Liver (tissue), 9 donors: Measurements from ENCODE around the gene UNC79. TPM values are rescaled to one million over a fixed set of nuclear protein-coding genes. Genes with fewer than 3 reads are reported as not detected.

Experiments
- DNase-seq: peaks from one replicate; pipeline ENCODE4 v3.0.0-alpha.2; 2017; ENCODE audit warnings: low spot score
- H3K27ac ChIP-seq, 2 donors: one replicate each; pipeline ENCODE4 v1.7.0; 2013; ENCODE audit warnings: inconsistent platforms in 2 of 2, low read length in 2 of 2, control low read depth in 1 of 2, low read depth in 1 of 2, mild to moderate bottlenecking in 1 of 2
- H3K27me3 ChIP-seq, 4 donors: one replicate each; pipeline versions ENCODE4 v1.6.1 to v1.7.0; 2013; ENCODE audit warnings: low read length in 3 of 4, inconsistent platforms in 1 of 4, mild to moderate bottlenecking in 1 of 4, moderate library complexity in 1 of 4; ENCODE audit not compliant: control insufficient read depth in 4 of 4, insufficient read depth in 4 of 4
- H3K36me3 ChIP-seq, 4 donors: one replicate each; pipeline versions ENCODE4 v1.6.1 to v1.7.0; 2013; ENCODE audit warnings: low read length in 3 of 4, mild to moderate bottlenecking in 3 of 4, low read depth in 1 of 4, moderate library complexity in 1 of 4; ENCODE audit not compliant: control insufficient read depth in 4 of 4, insufficient read depth in 3 of 4
- H3K4me1 ChIP-seq, 4 donors: one replicate each; pipeline versions ENCODE4 v1.6.1 to v1.7.0; 2013; ENCODE audit warnings: low read length in 3 of 4, mild to moderate bottlenecking in 3 of 4, moderate library complexity in 1 of 4; ENCODE audit not compliant: control insufficient read depth in 4 of 4, insufficient read depth in 4 of 4
- H3K4me3 ChIP-seq, 3 donors: one replicate each; pipeline versions ENCODE4 v1.6.1 to v1.7.0; 2013; ENCODE audit warnings: low read length in 3 of 3, control low read depth in 1 of 3, low read depth in 1 of 3, mild to moderate bottlenecking in 1 of 3
- H3K9ac ChIP-seq, 2 donors: one replicate each; pipeline ENCODE4 v1.7.0; 2013; ENCODE audit warnings: low read length in 2 of 2, mild to moderate bottlenecking in 2 of 2, moderate library complexity in 2 of 2, control low read depth in 1 of 2, low read depth in 1 of 2
- H3K9me3 ChIP-seq, 4 donors: one replicate each; pipeline versions ENCODE4 v1.6.1 to v1.7.0; 2013; ENCODE audit warnings: low read length in 3 of 4; ENCODE audit not compliant: control insufficient read depth in 4 of 4
- CTCF ChIP-seq: fragments of 150-350 bp; IDR thresholded peaks from 2 replicates; pipeline ENCODE4 v1.5.1; 2017; ENCODE audit warnings: improper control_type of control experiment, low read depth, low read length; ENCODE audit not compliant: missing input control
- EGR1 ChIP-seq, 2 donors: IDR thresholded peaks; 2 replicates each; pipeline ENCODE4 v1.6.1; 2016 to 2018; ENCODE audit warnings: antibody characterized with exemption in 2 of 2, low read depth in 2 of 2
- FOXA1 ChIP-seq: IDR thresholded peaks from 2 replicates; pipeline ENCODE4 v1.6.1; 2016; ENCODE audit warnings: antibody characterized with exemption
- FOXA2 ChIP-seq: IDR thresholded peaks from 2 replicates; pipeline ENCODE4 v1.6.1; 2016; ENCODE audit warnings: antibody characterized with exemption
- HNF4A ChIP-seq, 2 donors: conservative IDR thresholded peaks; 2 replicates each; pipeline ENCODE4 v1.6.1; 2016; ENCODE audit warnings: antibody characterized with exemption in 2 of 2, mild to moderate bottlenecking in 2 of 2
- HNF4G ChIP-seq: IDR thresholded peaks from 2 replicates; pipeline ENCODE4 v1.6.1; 2016; ENCODE audit warnings: antibody characterized with exemption
- JUND ChIP-seq, 2 donors: IDR thresholded peaks; 2 replicates each; pipeline ENCODE4 v1.6.1; 2016; ENCODE audit warnings: antibody characterized with exemption in 2 of 2
- NR2F2 ChIP-seq: IDR thresholded peaks from 2 replicates; pipeline ENCODE4 v1.6.1; 2016; ENCODE audit warnings: antibody characterized with exemption
- RAD21 ChIP-seq, 2 donors: IDR thresholded peaks; 2 replicates each; pipeline ENCODE4 v1.6.1; 2016; ENCODE audit warnings: antibody characterized with exemption in 2 of 2, mild to moderate bottlenecking in 2 of 2
- REST ChIP-seq: IDR thresholded peaks from 2 replicates; pipeline ENCODE4 v1.6.1; 2016; ENCODE audit warnings: antibody characterized with exemption, mild to moderate bottlenecking
- RXRA ChIP-seq, 2 donors: IDR thresholded peaks; 2 replicates each; pipeline ENCODE4 v1.6.1; 2017 to 2018; ENCODE audit warnings: antibody characterized with exemption in 2 of 2, mild to moderate bottlenecking in 1 of 2
- SP1 ChIP-seq: IDR thresholded peaks from 2 replicates; pipeline ENCODE4 v1.6.1; 2018; ENCODE audit warnings: antibody characterized with exemption, mild to moderate bottlenecking
- YY1 ChIP-seq: IDR thresholded peaks from 2 replicates; pipeline ENCODE4 v1.6.1; 2016; ENCODE audit warnings: antibody characterized with exemption, mild to moderate bottlenecking
- WGBS: extraction: QIAGEN DNeasy Blood & Tissue Kit; methylation state at CpG from one replicate; pipeline ENCODE4 v1.1.7; 2013; 5-methylcytosine and 5-hydroxymethylcytosine counted together
- polyA plus RNA-seq, 2 donors: library from polyadenylated mRNA; stranded (reverse) in 1 of 2; unstranded in 1 of 2; fragments of 200-250 nt in 1 of 2; fragments of >200 nt in 1 of 2; fragmentation: Nextera tagmentation in 1 of 2; extraction: Ambion mirVana in 1 of 2; gene quantifications; one replicate each; pipeline versions ENCODE4 v1.2.1 to v1.2.3, GENCODE V29; 2013 to 2015
- total RNA-seq, 2 donors: library from RNA; depleted of rRNA; stranded (reverse); fragments of >200 nt; gene quantifications; one replicate each; pipeline ENCODE4 v1.2.3, GENCODE V29; 2014
- TF ChIP-seq, protein P1 (sequence below): IDR thresholded peaks from 2 replicates; pipeline ENCODE4 v1.6.1; 2016; ENCODE audit warnings: antibody characterized with exemption
- donor health status: healthy.
- donor health status: healthy.
- donor health status: healthy.
- donor health status: healthy.
- donor health status: healthy.

UNC79 gene
- total and polyA plus RNA-seq, 4 donors: 0.01 to 0.08 (median 0.05) TPM; not detected in 1

GRCh38 chr14:93744176-93744575 lies 313.4 kb downstream of the UNC79 start:
- DNase-seq: no peak
- WGBS: 77% methylated on average over 14 of the region's 14 CpGs
- H3K9ac ChIP-seq: no peak overlapping the region
- no peak overlapping the region for H3K27ac ChIP-seq
- TF ChIP-seq EGR1 (IDR thresholded peaks at IDR 0.05; ENCODE audit: low read depth in 2 of 2) (no peak), HNF4G (no peak), JUND (IDR thresholded peaks at IDR 0.05) (no peak), HNF4A (conservative IDR thresholded peaks at IDR 0.05) (no peak), FOXA1 (no peak), SP1 (no peak), CTCF (no peak), YY1 (no peak), NR2F2 (no peak), RXRA (IDR thresholded peaks at IDR 0.05) (no peak), FOXA2 (no peak)
- TF ChIP-seq, protein P1, sequence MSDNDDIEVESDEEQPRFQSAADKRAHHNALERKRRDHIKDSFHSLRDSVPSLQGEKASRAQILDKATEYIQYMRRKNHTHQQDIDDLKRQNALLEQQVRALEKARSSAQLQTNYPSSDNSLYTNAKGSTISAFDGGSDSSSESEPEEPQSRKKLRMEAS: no peak
- H3K4me3 ChIP-seq: no peak overlapping the region
- no peaks in the 10 kb centered on the region for H3K36me3 ChIP-seq
- H3K9me3 ChIP-seq: no peaks in the 10 kb centered on the region
- peaks cover 0 to 3% (median 0%) of the 10 kb centered on the region in 4 donors for H3K27me3 ChIP-seq
- H3K4me1 ChIP-seq: no peaks in the 10 kb centered on the region

DNA sequence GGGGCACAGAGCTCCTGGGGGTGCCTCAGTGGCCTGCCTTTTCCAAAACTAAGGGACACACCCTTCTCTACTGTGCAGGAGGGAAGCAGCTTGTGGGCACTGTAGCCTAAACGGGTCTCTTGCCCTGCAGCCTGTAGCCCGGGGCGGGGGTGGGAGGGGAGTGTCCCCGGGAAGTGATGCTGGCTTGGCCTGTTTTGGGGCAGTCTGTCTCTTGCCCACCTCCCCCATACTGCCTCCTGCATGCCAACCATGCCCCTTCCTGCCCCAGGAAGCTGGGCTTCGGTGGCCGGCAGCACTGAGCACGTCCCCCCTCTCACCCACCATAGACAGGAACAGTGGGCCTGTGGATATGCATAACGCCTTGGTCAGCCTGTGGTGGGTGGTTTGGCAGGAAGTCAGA lies 314.1 kb downstream of the UNC79 start:
- 56% methylated on average over 8 of the region's 8 CpGs for WGBS

More for the DNA sequence above, 314.1 kb downstream of the UNC79 start:
- Histone ChIP-seq H3K36me3 (no peaks in the 10 kb centered on the region), H3K4me1 (no peaks in the 10 kb centered on the region), H3K27me3 (peaks cover 0 to 3% (median 0%) of the 10 kb centered on the region in 4 donors), H3K9ac (no peak overlapping the region), H3K4me3 (no peak overlapping the region), H3K27ac (no peak overlapping the region), H3K9me3 (no peaks in the 10 kb centered on the region)
- no peak for DNase-seq
- TF ChIP-seq SP1 (no peak), CTCF (no peak), HNF4G (no peak), RAD21 (IDR thresholded peaks at IDR 0.05) (no peak), FOXA1 (no peak), REST (no peak)
